PC-3 (cell line): ENCODE data around the gene MTHFR. TPM values are rescaled to one million over a fixed set of nuclear protein-coding genes. Genes with fewer than 3 reads are reported as not detected.

Source experiments
- ATAC-seq: fragments of 200-7000 bp; cut with Tn5 transposase; 2 replicates; pipeline ENCODE4 v1.9.1; 2020; ENCODE audit warnings: mild to moderate bottlenecking, moderate library complexity
- BruUV-seq: library from RNA; stranded (reverse); fragments of 400-500 nt; replicated peaks from 2 replicates; lab custom pipeline; 2021; lab: Mats Ljungman, UMichigan
- CTCF ChIA-PET: fragments of 300-600 bp; sonication (Branson Sonifier 250); formaldehyde crosslinking; loops from one replicate; lab custom pipeline; 2022; ENCODE audit warnings: antibody characterized with exemption; lab: Charles Lee
- POLR2A ChIA-PET: fragments of 300-600 bp; sonication (Branson Sonifier 250); formaldehyde crosslinking; loops from one replicate; lab custom pipeline; 2022; ENCODE audit warnings: antibody characterized with exemption; ENCODE audit not compliant: unreplicated experiment; lab: Charles Lee
- DNase-seq: peaks from one replicate; pipeline ENCODE4 v3.0.0-alpha.2; 2015
- H2AFZ ChIP-seq: fragments of 300-600 bp; sonication (generic); 2 replicates; pipeline ENCODE4 v1.6.0; 2016; ENCODE audit warnings: antibody characterized with exemption, low read length
- H3F3A ChIP-seq: fragments of 300-600 bp; sonication (generic); one replicate; pipeline ENCODE4 v1.6.0; 2017; ENCODE audit warnings: antibody characterized with exemption, low read length, control low read depth, mild to moderate bottlenecking; ENCODE audit not compliant: unreplicated experiment
- H3K27ac ChIP-seq: fragments of 300-600 bp; sonication (generic); 2 replicates; pipeline ENCODE4 v1.5.1; 2016; ENCODE audit warnings: mild to moderate bottlenecking, low read length
- H3K27me3 ChIP-seq: fragments of 300-600 bp; sonication (generic); 2 replicates; pipeline ENCODE4 v1.6.1; 2016; ENCODE audit warnings: low read length, mixed read lengths
- H3K36me3 ChIP-seq: fragments of 300-600 bp; sonication (generic); 2 replicates; pipeline ENCODE4 v1.6.1; 2016; ENCODE audit warnings: low read depth, mixed run types, low read length, mixed read lengths
- H3K4me1 ChIP-seq: fragments of 300-600 bp; sonication (generic); 2 replicates; pipeline ENCODE4 v1.5.1; 2016; ENCODE audit warnings: low read length; ENCODE audit not compliant: insufficient read depth
- H3K4me2 ChIP-seq: fragments of 300-600 bp; sonication (generic); 2 replicates; pipeline ENCODE4 v1.6.0; 2016; ENCODE audit warnings: low read length
- H3K4me3 ChIP-seq: fragments of 300-600 bp; sonication (generic); 2 replicates; pipeline ENCODE4 v1.5.1; 2016; ENCODE audit warnings: mild to moderate bottlenecking, low read length, mixed read lengths
- H3K79me2 ChIP-seq: fragments of 300-600 bp; sonication (generic); 2 replicates; pipeline ENCODE4 v1.6.1; 2017; ENCODE audit warnings: low read length, mixed read lengths
- H3K9ac ChIP-seq: fragments of 300-600 bp; sonication (generic); 2 replicates; pipeline ENCODE4 v1.6.0; 2016; ENCODE audit warnings: mild to moderate bottlenecking, low read length
- H3K9me2 ChIP-seq: fragments of 300-600 bp; sonication (generic); replicated peaks from 2 replicates; pipeline ENCODE4 v1.6.1; 2016; ENCODE audit warnings: mixed run types, low read length, mixed read lengths
- H3K9me3 ChIP-seq: fragments of 300-600 bp; sonication (generic); 2 replicates; pipeline ENCODE4 v1.6.1; 2016; ENCODE audit warnings: low read length, mixed read lengths
- H4K20me1 ChIP-seq: fragments of 300-600 bp; sonication (generic); 2 replicates; pipeline ENCODE4 v1.6.1; 2016; ENCODE audit warnings: low read length, mixed read lengths
- CTCF ChIP-seq: fragments of 300-600 bp; sonication (generic); conservative IDR thresholded peaks from 2 replicates; pipeline ENCODE4 v1.5.1; 2017; ENCODE audit warnings: antibody characterized with exemption, low read depth, mild to moderate bottlenecking, low read length
- EZH2 ChIP-seq: fragments of 300-600 bp; sonication (generic); IDR thresholded peaks from one replicate; pipeline ENCODE4 v1.6.1; 2017; ENCODE audit warnings: antibody characterized with exemption, mild to moderate bottlenecking, low read length; ENCODE audit not compliant: unreplicated experiment
- EZH2phosphoT487 ChIP-seq: fragments of 300-600 bp; sonication (generic); IDR thresholded peaks from 2 replicates; pipeline ENCODE4 v1.6.1; 2018; ENCODE audit warnings: mild to moderate bottlenecking, antibody characterized with exemption, low read length, borderline replicate concordance
- intact Hi-C: fragments of 100-400 bp; cut with micrococcal nuclease; formaldehyde crosslinking; loops from 2 replicates; pipeline ENCODE4 v1.9.0; 2023
- total RNA-seq: library from RNA; depleted of rRNA; stranded (reverse); fragments of >200 nt; gene quantifications from 2 replicates; pipeline ENCODE4 v1.2.3, GENCODE V29; 2014

Gene MTHFR
- total RNA-seq, 1 experiment from 2014 or later, result 13.2 TPM

- no peak for DNase-seq
- Histone ChIP-seq H3K27ac (no peak overlapping the region), H4K20me1 (no peaks in the 10 kb centered on the region), H3K4me1 (peaks cover 21% of the 10 kb centered on the region), H2AFZ (no peak overlapping the region), H3K9ac (no peak overlapping the region), H3F3A (no peaks in the 10 kb centered on the region), H3K79me2 (no peaks in the 10 kb centered on the region), H3K4me3 (no peak overlapping the region), H3K9me2 (no peaks in the 10 kb centered on the region), H3K4me2 (no peak overlapping the region), H3K9me3 (no peaks in the 10 kb centered on the region), H3K36me3 (no peaks in the 10 kb centered on the region), H3K27me3 (no peaks in the 10 kb centered on the region)
- ATAC-seq, result no peak
- ChIA-PET CTCF (no interaction called here), POLR2A (no interaction called here)
- BruUV-seq, result no TSS peak
- TF ChIP-seq CTCF, result no peak
- TF ChIP-seq EZH2phosphoT487, result no peak
- no peak for TF ChIP-seq EZH2
- intact Hi-C loops, result no loop called here
Observed at GRCh38 chr1:11799099-11799498, 6.7 kb downstream of the MTHFR start.

GRCh38 chr1:11797525-11798216 is 8.1 kb downstream of the MTHFR start:
- H3K9me3 ChIP-seq, result no peaks in the 10 kb centered on the region
- ATAC-seq (no peak), DNase-seq (no peak)
- no peak overlapping the region for H3K9ac ChIP-seq
- peaks cover 8% of the 10 kb centered on the region for H3K4me1 ChIP-seq
- H3K9me2 ChIP-seq, result no peaks in the 10 kb centered on the region
- no peak overlapping the region for H3K4me2 ChIP-seq
- H3K27ac ChIP-seq, result no peak overlapping the region
- no peak for TF ChIP-seq EZH2
- no peak for TF ChIP-seq EZH2phosphoT487
- no peak for TF ChIP-seq CTCF
- ChIA-PET CTCF (no interaction called here), POLR2A (interaction anchor here (0.6 kb wide), 1 partner anchor 24 kb away, joined by 3 read pairs; no protein-coding TSS in a partner anchor)
- intact Hi-C loops, result no loop called here
- BruUV-seq, result no TSS peak
- no peak overlapping the region for H3K4me3 ChIP-seq
- no peaks in the 10 kb centered on the region for H3K27me3 ChIP-seq
- H4K20me1 ChIP-seq, result no peaks in the 10 kb centered on the region
- H3F3A ChIP-seq, result no peaks in the 10 kb centered on the region
- H3K36me3 ChIP-seq, result no peaks in the 10 kb centered on the region
- H2AFZ ChIP-seq, result no peak overlapping the region
- H3K79me2 ChIP-seq, result no peaks in the 10 kb centered on the region

- DNase-seq (no peak), ATAC-seq (no peak)
- Histone ChIP-seq H3K4me2 (no peak overlapping the region), H3K9me3 (no peaks in the 10 kb centered on the region), H3K79me2 (no peaks in the 10 kb centered on the region), H3F3A (no peaks in the 10 kb centered on the region), H3K27me3 (no peaks in the 10 kb centered on the region), H3K9me2 (no peaks in the 10 kb centered on the region), H3K36me3 (no peaks in the 10 kb centered on the region), H2AFZ (no peak overlapping the region), H4K20me1 (no peaks in the 10 kb centered on the region), H3K4me1 (peaks cover 5% of the 10 kb centered on the region), H3K27ac (no peak overlapping the region), H3K9ac (no peak overlapping the region), H3K4me3 (no peak overlapping the region)
- TF ChIP-seq EZH2phosphoT487 (no peak), EZH2 (no peak), CTCF (no peak)
- intact Hi-C loops, result no loop called here
- no TSS peak for BruUV-seq
- POLR2A ChIA-PET, result no interaction called here
- CTCF ChIA-PET, result no interaction called here
Observed at GRCh38 chr1:11796036-11796828, 9.5 kb downstream of the MTHFR start.
